SK-N-MC (cell line): ENCODE measurements around the gene SCRN3.

Experiments used
- DNase-seq: peaks from one replicate; pipeline ENCODE4 v3.0.0-alpha.2; 2011; ENCODE audit warnings: low read depth, low spot score
- H3K27ac ChIP-seq: fragments of 200-600 bp; sonication (generic); 2 replicates; pipeline ENCODE4 v1.5.1; 2016; ENCODE audit warnings: mixed run types
- H3K36me3 ChIP-seq: fragments of 200-600 bp; sonication (generic); 2 replicates; pipeline ENCODE4 v1.6.1; 2017; ENCODE audit warnings: antibody characterized with exemption, low read length, mixed read lengths; ENCODE audit not compliant: insufficient read depth
- H3K4me3 ChIP-seq: fragments of 200-600 bp; sonication (generic); 2 replicates; pipeline ENCODE4 v1.5.1; 2016
- H3K9ac ChIP-seq: fragments of 200-600 bp; sonication (generic); 2 replicates; pipeline ENCODE4 v1.8.0; 2017; ENCODE audit warnings: mixed run types, mixed read lengths; ENCODE audit not compliant: insufficient read length
- H3K9me3 ChIP-seq: fragments of 200-600 bp; sonication (generic); 2 replicates; pipeline ENCODE4 v1.6.1; 2017; ENCODE audit warnings: low read depth, mild to moderate bottlenecking, antibody characterized with exemption, low read length, moderate library complexity, mixed read lengths
- EZH2 ChIP-seq: fragments of 200-600 bp; sonication (generic); IDR thresholded peaks from one replicate; pipeline ENCODE4 v1.6.1; 2017; ENCODE audit warnings: antibody characterized with exemption
- FOXP2 ChIP-seq: optimal IDR thresholded peaks from 2 replicates; pipeline ENCODE3; 2011; ENCODE audit warnings: mild to moderate bottlenecking, moderate library complexity; ENCODE audit not compliant: insufficient read depth; ENCODE audit errors: extremely low read length, control extremely low read depth
- POLR2AphosphoS5 ChIP-seq: IDR thresholded peaks from 2 replicates; pipeline ENCODE4 v1.6.1; 2012; ENCODE audit warnings: mild to moderate bottlenecking, low read depth, low read length, borderline replicate concordance

The SCRN3 gene

GRCh38 chr2:174446531-174446930 lies 51.0 kb downstream of the SCRN3 start:
- Histone ChIP-seq H3K36me3 (no peaks in the 10 kb centered on the region), H3K4me3 (no peak overlapping the region), H3K27ac (no peak overlapping the region), H3K9ac (no peak overlapping the region), H3K9me3 (no peaks in the 10 kb centered on the region)
- no peak for DNase-seq
- TF ChIP-seq FOXP2 (no peak), EZH2 (no peak), POLR2AphosphoS5 (no peak)

DNA sequence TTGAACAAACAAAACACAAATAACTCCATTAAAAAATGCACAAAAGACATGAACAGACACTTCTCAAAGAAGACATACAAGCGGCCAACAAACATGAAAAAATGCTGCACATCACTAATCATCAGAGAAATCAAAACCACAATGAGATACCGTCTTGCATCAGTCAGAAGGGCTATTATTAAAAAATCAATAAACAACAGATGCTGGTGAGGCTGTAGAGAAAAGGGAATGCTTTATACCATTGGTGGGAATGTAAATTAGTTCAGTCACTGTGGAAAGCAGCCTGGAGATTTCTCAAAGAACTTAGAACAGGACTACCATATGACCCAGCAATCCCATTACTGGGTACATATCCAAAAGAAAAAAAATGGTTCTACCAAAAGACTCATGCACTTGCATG lies 53.5 kb downstream of the SCRN3 start:
- no peak for DNase-seq
- Histone ChIP-seq H3K9ac (no peak overlapping the region), H3K27ac (no peak overlapping the region), H3K4me3 (no peak overlapping the region), H3K36me3 (no peaks in the 10 kb centered on the region), H3K9me3 (no peaks in the 10 kb centered on the region)
- TF ChIP-seq FOXP2, result no peak
- TF ChIP-seq POLR2AphosphoS5, result no peak
- no peak for TF ChIP-seq EZH2

GRCh38 chr2:174450021-174450816 lies 54.7 kb downstream of the SCRN3 start:
- Histone ChIP-seq H3K27ac (no peak overlapping the region), H3K4me3 (no peak overlapping the region), H3K9ac (no peak overlapping the region), H3K9me3 (no peaks in the 10 kb centered on the region), H3K36me3 (no peaks in the 10 kb centered on the region)
- no peak for TF ChIP-seq FOXP2
- DNase-seq, result no peak

DNA sequence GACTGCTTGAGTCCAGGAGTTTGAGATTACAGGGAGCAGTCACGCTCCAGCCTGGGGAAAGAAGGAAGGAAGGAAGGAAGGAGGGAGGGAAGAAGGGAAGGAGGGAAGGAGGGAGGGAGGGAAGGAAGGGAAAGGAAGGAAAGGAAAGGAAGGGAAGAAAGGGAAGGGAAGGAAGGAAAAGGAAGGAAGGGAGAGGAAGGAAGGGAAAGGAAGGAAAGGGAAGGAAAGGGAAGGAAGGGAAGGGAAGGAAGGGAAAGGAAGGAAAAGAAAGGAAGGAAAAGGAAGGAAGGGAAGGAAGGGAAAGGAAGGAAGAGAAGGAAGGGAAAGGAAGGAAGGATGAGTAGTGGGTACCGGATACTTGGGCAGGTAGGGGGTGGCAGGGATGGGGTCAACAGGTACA lies 59.0 kb downstream of the SCRN3 start:
- no peaks in the 10 kb centered on the region for H3K36me3 ChIP-seq
- TF ChIP-seq FOXP2 (no peak), POLR2AphosphoS5 (no peak), EZH2 (no peak)
- H3K9me3 ChIP-seq, result no peaks in the 10 kb centered on the region
- no peak overlapping the region for H3K4me3 ChIP-seq
- H3K9ac ChIP-seq, result no peak overlapping the region
- no peak overlapping the region for H3K27ac ChIP-seq
- DNase-seq, result no peak

DNA sequence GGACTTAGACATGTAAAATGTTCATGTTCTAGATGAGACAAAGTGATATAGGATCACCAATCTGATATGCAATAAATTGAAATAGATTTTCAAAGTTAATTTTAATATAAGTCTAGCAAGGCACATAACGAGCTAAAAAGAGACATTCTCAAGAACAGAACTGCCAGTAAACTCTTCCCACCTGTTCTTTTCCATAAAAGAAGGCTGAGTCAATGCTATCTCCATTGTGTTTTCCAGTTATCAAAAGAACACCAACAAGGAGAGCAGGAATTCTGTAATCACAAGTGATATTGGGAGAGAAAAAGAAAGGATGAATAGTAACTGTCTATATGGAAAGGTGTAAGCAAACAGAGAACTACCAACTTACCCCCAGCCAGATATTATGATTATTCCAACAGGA lies 65.7 kb downstream of the SCRN3 start:
- H3K9ac ChIP-seq, result no peak overlapping the region
- no peak for TF ChIP-seq POLR2AphosphoS5
- no peak for TF ChIP-seq EZH2
- no peak for TF ChIP-seq FOXP2
- DNase-seq, result no peak
- H3K9me3 ChIP-seq, result no peaks in the 10 kb centered on the region
- H3K4me3 ChIP-seq, result no peak overlapping the region
- no peak overlapping the region for H3K27ac ChIP-seq
- no peaks in the 10 kb centered on the region for H3K36me3 ChIP-seq

GRCh38 chr2:174465327-174465726 lies 69.8 kb downstream of the SCRN3 start:
- DNase-seq, result no peak
- Histone ChIP-seq H3K4me3 (no peak overlapping the region), H3K9ac (no peak overlapping the region), H3K27ac (no peak overlapping the region), H3K36me3 (no peaks in the 10 kb centered on the region), H3K9me3 (no peaks in the 10 kb centered on the region)
- TF ChIP-seq EZH2, result no peak
- no peak for TF ChIP-seq POLR2AphosphoS5
- no peak for TF ChIP-seq FOXP2

DNA sequence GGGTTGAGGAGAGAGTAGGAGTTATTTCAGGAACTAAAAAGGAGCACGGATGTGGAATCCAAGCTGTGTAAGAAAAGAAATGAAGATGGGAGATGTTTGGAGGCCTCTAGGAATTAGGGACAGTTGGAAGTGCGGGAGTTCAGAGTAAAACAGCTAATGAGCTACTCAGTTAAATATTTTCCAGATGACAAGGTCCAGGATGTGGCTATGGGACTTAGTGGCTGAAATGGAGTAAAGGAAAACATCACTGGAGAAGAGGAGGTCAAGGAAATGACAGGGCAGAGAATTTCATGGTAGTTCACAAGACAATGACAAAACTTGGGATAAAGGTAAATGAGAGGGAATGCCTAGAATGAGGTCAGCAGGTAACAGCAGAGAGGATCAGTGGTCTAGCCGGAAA lies 78.3 kb downstream of the SCRN3 start:
- no peak overlapping the region for H3K4me3 ChIP-seq
- H3K9me3 ChIP-seq, result no peaks in the 10 kb centered on the region
- no peaks in the 10 kb centered on the region for H3K36me3 ChIP-seq
- DNase-seq, result no peak
- TF ChIP-seq EZH2, result no peak
- TF ChIP-seq FOXP2, result no peak
- no peak overlapping the region for H3K27ac ChIP-seq
- H3K9ac ChIP-seq, result no peak overlapping the region

DNA sequence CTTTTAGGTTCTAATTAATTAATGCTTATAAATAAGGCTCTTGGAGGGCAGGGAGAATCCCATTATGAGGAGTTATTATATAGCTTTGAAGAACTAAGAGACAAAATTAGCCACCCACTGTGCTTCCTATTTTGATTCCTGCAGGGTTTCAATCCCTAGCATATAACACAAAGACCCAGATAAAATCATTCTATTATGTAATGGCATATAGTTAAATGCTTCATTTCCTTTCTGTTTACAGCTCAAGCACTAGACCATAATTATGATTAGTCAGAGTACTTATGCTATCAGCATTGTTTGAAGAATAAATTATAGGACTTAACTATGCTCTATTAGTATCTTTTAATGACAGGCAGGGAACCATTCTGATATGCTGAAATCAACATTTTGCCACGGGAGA lies 82.2 kb downstream of the SCRN3 start:
- DNase-seq, result peak; percentile 22
- TF ChIP-seq POLR2AphosphoS5 (peak; percentile 63; the same call in 1 of the 2 replicates), EZH2 (no peak)
- H3K36me3 ChIP-seq, result no peaks in the 10 kb centered on the region
- no peak overlapping the region for H3K4me3 ChIP-seq
- no peak overlapping the region for H3K27ac ChIP-seq
- no peak overlapping the region for H3K9ac ChIP-seq
- no peaks in the 10 kb centered on the region for H3K9me3 ChIP-seq
